Epithelial cell of esophagus (primary cell): Measurements from ENCODE around the gene CNTNAP5.

ENCODE experiments used
- DNase-seq: peaks from one replicate; pipeline ENCODE4 v3.0.0; 2010; ENCODE audit warnings: low read depth
- H3K4me3 ChIP-seq: 2 replicates; pipeline ENCODE4 v1.5.1; 2011; ENCODE audit warnings: mild to moderate bottlenecking, low read length, control low read depth
- TF ChIP-seq, protein P1 (sequence below): IDR thresholded peaks from 2 replicates; pipeline ENCODE4 v1.5.1; 2011; ENCODE audit warnings: low read depth, mild to moderate bottlenecking, low read length, control low read depth, inconsistent platforms; ENCODE audit not compliant: insufficient read depth; ENCODE audit errors: missing control alignments

CNTNAP5 gene

DNA sequence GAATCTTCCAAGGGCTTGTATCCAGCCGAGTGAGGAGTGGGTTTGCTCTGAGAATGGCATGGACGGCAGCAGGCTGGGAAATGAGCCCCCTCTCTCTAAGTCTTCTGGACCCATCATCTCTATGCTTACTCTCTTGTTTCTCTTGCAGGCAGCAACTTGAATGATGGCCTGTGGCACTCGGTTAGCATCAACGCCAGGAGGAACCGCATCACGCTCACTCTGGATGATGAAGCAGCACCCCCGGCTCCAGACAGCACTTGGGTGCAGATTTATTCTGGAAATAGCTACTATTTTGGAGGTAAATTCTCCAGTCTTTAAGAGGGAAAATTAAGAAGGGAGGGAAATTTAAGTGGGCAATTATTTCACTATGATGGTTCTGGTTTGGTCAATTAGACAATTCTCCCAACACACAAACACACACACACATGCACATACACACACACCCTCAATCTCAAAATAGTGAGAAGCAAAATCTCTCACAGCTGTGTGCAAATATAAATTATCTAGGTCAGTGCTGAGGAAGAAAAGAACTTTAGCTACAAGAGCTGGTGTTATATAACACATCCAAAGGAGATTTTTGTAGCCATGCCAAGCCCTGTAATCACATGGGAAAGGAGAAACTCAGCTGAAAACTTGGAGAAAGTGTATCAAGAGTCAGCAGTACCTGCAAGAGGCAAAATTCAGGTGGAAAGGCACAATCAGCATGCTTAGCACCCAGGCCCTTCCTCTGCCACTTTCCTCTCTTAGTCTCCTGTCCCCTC lies 499.2 kb downstream of the CNTNAP5 start:
- H3K4me3 ChIP-seq, result no peak overlapping the region
- no peak for DNase-seq
- TF ChIP-seq, protein P1, sequence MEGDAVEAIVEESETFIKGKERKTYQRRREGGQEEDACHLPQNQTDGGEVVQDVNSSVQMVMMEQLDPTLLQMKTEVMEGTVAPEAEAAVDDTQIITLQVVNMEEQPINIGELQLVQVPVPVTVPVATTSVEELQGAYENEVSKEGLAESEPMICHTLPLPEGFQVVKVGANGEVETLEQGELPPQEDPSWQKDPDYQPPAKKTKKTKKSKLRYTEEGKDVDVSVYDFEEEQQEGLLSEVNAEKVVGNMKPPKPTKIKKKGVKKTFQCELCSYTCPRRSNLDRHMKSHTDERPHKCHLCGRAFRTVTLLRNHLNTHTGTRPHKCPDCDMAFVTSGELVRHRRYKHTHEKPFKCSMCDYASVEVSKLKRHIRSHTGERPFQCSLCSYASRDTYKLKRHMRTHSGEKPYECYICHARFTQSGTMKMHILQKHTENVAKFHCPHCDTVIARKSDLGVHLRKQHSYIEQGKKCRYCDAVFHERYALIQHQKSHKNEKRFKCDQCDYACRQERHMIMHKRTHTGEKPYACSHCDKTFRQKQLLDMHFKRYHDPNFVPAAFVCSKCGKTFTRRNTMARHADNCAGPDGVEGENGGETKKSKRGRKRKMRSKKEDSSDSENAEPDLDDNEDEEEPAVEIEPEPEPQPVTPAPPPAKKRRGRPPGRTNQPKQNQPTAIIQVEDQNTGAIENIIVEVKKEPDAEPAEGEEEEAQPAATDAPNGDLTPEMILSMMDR, result no peak

DNA sequence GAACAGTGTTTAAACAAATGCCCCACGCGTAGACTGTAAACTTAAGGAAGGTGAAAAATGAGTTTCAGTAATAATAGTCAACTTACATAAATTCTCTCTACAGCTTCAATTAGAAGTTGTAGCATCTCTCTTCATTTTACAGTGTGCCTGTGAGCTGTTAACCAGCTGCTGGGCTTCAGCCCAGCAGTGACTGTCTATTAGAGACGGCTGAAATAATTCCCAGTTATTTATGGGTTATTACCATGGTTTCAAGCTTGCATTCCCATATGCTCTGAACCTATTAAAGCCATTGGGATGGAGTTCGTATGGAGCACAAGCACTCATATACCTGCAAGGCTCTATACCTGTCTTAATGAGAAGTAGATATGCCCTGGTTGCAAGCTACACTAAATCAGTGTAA lies 501.1 kb downstream of the CNTNAP5 start:
- DNase-seq, result no peak
- TF ChIP-seq, protein P1, result no peak
- no peak overlapping the region for H3K4me3 ChIP-seq

DNA sequence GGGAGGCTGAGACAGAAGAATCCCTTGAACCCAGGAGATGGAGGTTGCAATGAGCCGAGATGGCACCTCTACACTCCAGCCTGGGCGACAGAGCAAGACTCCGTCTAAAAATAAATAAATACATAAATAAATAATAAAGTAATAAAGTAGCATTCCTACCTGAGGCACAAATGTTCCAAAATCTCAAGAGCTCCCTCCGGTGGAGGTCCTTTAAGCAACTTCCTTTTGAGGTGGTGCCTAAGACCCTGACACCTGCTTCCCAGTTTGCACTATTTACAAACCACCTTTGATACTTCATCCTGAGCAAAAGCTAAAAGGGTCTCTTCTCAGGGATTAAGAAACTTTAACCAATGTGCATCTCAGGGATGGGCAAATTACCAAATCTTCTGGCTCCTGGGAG lies 505.1 kb downstream of the CNTNAP5 start:
- no peak for DNase-seq
- TF ChIP-seq, protein P1, result no peak
- H3K4me3 ChIP-seq, result no peak overlapping the region

DNA sequence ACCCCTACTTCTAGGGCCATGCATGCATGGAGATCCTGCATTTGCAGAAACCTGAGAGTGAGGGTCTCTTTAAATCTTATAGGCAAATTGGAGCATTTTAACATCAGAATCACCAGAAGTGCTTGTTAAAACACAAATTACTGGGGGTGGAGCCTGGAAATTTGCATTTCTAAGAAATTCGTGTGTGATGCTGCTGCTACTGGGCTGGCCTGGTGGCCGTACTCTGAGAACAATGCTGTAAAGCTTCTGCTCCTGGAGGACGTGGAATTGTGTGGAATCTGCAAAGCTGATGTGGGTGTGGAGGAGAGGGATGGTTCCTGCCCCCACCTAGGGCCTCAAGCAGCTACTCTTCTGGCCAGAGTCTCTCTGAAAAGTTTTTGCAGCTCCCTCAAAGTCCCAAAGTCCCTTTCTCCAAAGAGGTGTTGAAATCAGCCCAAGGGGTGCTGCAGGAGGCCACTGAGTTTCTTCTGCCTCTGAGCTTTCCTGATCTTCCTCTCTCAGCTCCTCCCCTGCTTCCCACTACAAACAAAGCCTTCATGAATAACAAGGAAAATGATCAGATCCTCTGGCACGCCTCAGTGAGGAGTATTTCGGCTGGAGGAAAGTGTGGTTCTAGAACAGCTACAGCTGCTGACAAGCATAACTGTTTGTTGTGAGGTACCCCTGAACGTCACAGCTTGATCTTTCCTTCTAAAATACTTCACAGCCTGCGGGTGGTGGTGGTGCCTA lies 508.3 kb downstream of the CNTNAP5 start:
- TF ChIP-seq, protein P1, result no peak
- no peak overlapping the region for H3K4me3 ChIP-seq
- DNase-seq, result no peak

DNA sequence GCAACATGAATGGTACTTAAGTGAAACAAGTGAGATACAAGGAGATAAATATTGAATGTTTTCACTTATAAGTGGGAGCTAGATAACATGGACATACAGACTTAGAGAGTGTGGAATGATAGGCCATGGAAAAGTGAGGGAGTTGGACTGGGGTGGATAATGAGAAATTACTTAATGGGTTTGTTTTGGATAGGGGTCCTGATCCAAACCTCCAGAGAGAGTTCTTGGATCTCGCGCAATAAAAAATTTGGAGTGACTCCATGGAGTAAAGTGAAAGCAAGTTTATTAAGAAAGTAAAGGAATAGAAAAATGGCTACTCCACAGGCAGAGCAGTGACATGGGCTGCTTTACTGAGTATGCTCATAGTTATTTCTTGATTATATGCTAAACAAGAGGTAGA lies 508.9 kb downstream of the CNTNAP5 start:
- TF ChIP-seq, protein P1, result no peak
- no peak overlapping the region for H3K4me3 ChIP-seq
- DNase-seq, result no peak

DNA sequence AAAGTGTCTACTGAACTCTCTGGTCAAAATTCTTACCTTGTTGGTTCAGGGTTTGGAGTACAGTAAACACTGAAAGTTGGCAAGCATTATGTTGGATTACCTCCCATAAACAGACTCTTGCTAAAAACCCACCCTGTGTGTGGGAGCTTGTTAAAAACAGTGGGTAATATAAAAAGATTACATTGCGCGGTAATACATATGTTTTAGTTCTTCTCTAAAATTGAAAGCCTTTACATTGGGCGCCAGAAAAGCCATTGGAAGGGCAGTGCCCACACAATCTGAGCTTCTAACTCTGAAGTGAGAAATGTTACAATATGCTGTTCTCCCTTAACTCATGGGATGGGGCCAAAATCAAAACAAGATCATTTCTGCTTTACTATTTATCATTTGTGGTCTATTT lies 510.7 kb downstream of the CNTNAP5 start:
- TF ChIP-seq, protein P1, result no peak
- no peak overlapping the region for H3K4me3 ChIP-seq
- DNase-seq, result no peak
